ENCODE data around the gene PABPC3. TPM values are rescaled to one million over a fixed set of nuclear protein-coding genes. Genes with fewer than 3 reads are reported as not detected.

The PABPC3 gene
- total RNA-seq, 2 experiments from 2014 or later, result 0.20 to 0.66 TPM

DNA sequence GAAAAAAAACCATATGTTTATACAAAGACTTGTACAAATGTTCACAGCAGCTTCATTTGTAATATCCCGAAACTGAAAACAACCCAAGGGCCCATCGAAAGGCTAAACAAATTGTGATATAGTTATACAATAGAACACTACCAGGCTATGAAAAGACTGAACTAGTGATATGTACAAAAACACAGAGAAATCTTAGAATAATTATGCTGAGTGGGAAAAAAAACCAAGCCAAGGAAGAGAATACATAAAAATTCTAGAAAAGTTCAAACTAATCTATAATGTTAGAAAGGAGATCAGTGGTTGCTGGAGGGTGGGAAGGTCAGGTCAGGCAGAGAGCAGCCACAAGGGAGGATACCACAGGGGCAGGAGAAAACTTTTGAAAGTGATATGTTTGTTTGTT, 7.8 kb downstream of the PABPC3 start:
- Histone ChIP-seq H3K36me3 (ENCODE audit: insufficient read depth, low read length) (no peaks in the 10 kb centered on the region), H3K4me3 (ENCODE audit: low read length) (no peak overlapping the region), H3K9me3 (ENCODE audit: control insufficient read depth in 1 of 2, insufficient read depth in 1 of 2, low read length in 2 of 2) (no peaks in the 10 kb centered on the region), H3K27me3 (ENCODE audit: control insufficient read depth in 1 of 2, insufficient read depth in 2 of 2, low read length in 2 of 2) (peaks cover 3 to 4% of the 10 kb centered on the region in 2 experiments), H3K4me1 (ENCODE audit: insufficient read depth, low read length) (no peaks in the 10 kb centered on the region), H3K27ac (ENCODE audit: low read depth in 1 of 2, low read length in 2 of 2) (no peak overlapping the region)
- no peak for ATAC-seq (ENCODE audit: poor library complexity)
- Mint-ChIP-seq H3K27me3 (peaks cover 16% of the 10 kb centered on the region), H3K4me1 (ENCODE audit: low read depth) (no peaks in the 10 kb centered on the region), H3K4me3 (no peak overlapping the region), H3K36me3 (ENCODE audit: low read depth) (no peaks in the 10 kb centered on the region), H3K27ac (no peak overlapping the region), H3K9me3 (no peaks in the 10 kb centered on the region)
- TF ChIP-seq, protein P1, sequence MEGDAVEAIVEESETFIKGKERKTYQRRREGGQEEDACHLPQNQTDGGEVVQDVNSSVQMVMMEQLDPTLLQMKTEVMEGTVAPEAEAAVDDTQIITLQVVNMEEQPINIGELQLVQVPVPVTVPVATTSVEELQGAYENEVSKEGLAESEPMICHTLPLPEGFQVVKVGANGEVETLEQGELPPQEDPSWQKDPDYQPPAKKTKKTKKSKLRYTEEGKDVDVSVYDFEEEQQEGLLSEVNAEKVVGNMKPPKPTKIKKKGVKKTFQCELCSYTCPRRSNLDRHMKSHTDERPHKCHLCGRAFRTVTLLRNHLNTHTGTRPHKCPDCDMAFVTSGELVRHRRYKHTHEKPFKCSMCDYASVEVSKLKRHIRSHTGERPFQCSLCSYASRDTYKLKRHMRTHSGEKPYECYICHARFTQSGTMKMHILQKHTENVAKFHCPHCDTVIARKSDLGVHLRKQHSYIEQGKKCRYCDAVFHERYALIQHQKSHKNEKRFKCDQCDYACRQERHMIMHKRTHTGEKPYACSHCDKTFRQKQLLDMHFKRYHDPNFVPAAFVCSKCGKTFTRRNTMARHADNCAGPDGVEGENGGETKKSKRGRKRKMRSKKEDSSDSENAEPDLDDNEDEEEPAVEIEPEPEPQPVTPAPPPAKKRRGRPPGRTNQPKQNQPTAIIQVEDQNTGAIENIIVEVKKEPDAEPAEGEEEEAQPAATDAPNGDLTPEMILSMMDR (IDR thresholded peaks at IDR 0.05), result no peak
- DNase-seq, result no peak
- ChIA-PET CTCF (no interaction called here), POLR2A (no interaction called here)
- intact Hi-C loops (cut with DNase I, micrococcal nuclease), result no loop called here

DNA sequence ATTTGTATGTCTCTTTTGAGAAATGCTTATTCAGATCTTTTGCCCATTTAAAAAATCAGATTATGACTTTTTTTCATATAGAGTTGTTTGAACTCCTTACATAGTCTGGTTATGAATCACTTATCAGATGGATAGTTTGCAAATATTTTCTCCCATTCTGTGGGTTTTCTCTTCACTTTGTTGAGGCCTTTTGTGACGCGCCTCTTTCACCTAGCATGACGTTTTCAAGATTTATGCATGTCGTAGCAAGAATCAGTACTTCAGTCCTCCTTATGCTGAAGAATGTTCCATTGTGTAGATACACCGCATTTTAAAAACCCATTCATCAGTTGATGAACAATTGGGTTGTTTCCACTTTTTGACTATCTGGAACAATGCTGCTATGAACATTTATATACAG, 13.4 kb downstream of the PABPC3 start:
- ChIA-PET CTCF (no interaction called here), POLR2A (no interaction called here)
- Histone ChIP-seq H3K4me1 (ENCODE audit: insufficient read depth, low read length) (peaks cover 2% of the 10 kb centered on the region), H3K27me3 (ENCODE audit: control insufficient read depth in 1 of 2, insufficient read depth in 2 of 2, low read length in 2 of 2) (no peaks in the 10 kb centered on the region), H3K4me3 (ENCODE audit: low read length) (no peak overlapping the region), H3K36me3 (ENCODE audit: insufficient read depth, low read length) (no peaks in the 10 kb centered on the region), H3K27ac (ENCODE audit: low read depth in 1 of 2, low read length in 2 of 2) (no peak overlapping the region), H3K9me3 (ENCODE audit: control insufficient read depth in 1 of 2, insufficient read depth in 1 of 2, low read length in 2 of 2) (no peaks in the 10 kb centered on the region)
- DNase-seq, result no peak
- intact Hi-C loops (cut with DNase I, micrococcal nuclease), result no loop called here
- no peak overlapping the region for H3K4me3 Mint-ChIP-seq
- H3K27me3 Mint-ChIP-seq, result peaks cover 17% of the 10 kb centered on the region
- TF ChIP-seq, protein P1 (IDR thresholded peaks at IDR 0.05), result no peak
- ATAC-seq (ENCODE audit: poor library complexity), result no peak
- H3K27ac Mint-ChIP-seq, result no peak overlapping the region
- H3K4me1 Mint-ChIP-seq (ENCODE audit: low read depth), result no peaks in the 10 kb centered on the region
- no peaks in the 10 kb centered on the region for H3K9me3 Mint-ChIP-seq
- no peaks in the 10 kb centered on the region for H3K36me3 Mint-ChIP-seq (ENCODE audit: low read depth)

DNA sequence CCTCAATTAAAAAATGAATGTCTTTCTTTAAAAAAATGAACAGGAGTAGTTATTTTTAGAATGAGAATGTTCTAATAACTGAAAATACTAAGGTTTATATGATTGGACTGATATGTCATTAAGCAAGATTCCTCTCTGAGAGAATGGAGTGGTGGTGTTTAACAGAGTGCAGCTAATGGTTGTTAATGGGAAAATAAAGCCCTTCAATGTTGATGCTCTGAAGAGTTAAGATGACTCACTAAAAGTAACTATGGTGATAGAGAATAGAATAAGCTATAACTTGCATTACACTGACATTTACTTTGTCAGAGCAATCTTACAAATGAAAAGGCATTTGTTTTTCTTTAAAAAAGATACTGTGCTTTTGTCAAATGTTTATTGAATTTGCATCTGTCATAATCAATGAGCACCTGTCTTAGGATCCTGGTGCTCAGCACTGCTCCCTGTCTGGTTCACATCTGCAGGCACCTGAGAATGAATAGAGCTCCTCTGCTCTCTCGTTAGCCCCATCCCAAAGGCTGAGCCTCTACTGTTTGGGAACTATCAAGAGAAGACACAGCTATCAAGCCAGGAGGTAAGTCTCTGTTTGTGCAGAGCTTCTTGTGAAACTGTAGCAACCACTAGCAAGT, 15.1 kb downstream of the PABPC3 start:
- Histone ChIP-seq H3K4me1 (ENCODE audit: insufficient read depth, low read length) (peaks cover 3% of the 10 kb centered on the region), H3K27me3 (ENCODE audit: control insufficient read depth in 1 of 2, insufficient read depth in 2 of 2, low read length in 2 of 2) (no peaks in the 10 kb centered on the region), H3K9me3 (ENCODE audit: control insufficient read depth in 1 of 2, insufficient read depth in 1 of 2, low read length in 2 of 2) (no peaks in the 10 kb centered on the region), H3K36me3 (ENCODE audit: insufficient read depth, low read length) (no peaks in the 10 kb centered on the region), H3K4me3 (ENCODE audit: low read length) (no peak overlapping the region), H3K27ac (ENCODE audit: low read depth in 1 of 2, low read length in 2 of 2) (no peak overlapping the region)
- no peaks in the 10 kb centered on the region for H3K4me1 Mint-ChIP-seq (ENCODE audit: low read depth)
- no peak overlapping the region for H3K4me3 Mint-ChIP-seq
- H3K9me3 Mint-ChIP-seq, result no peaks in the 10 kb centered on the region
- TF ChIP-seq, protein P1 (IDR thresholded peaks at IDR 0.05), result no peak
- intact Hi-C loops (cut with DNase I, micrococcal nuclease), result loop anchor here in 1 of 2 experiments (10.0 kb wide), 1 partner anchor 106 kb away; no protein-coding TSS in a partner anchor
- no peak overlapping the region for H3K27ac Mint-ChIP-seq
- no peaks in the 10 kb centered on the region for H3K36me3 Mint-ChIP-seq (ENCODE audit: low read depth)
- ChIA-PET POLR2A (no interaction called here), CTCF (no interaction called here)
- ATAC-seq (ENCODE audit: poor library complexity) (no peak), DNase-seq (no peak)
- H3K27me3 Mint-ChIP-seq, result peaks cover 28% of the 10 kb centered on the region
